K562 (cell line): ENCODE measurements around the gene SEMA3C.

Experiments used
- HMG20B ChIP-seq: fragments of 250-450 bp; sonication (Bioruptor Pico); IDR thresholded peaks from 2 replicates; pipeline ENCODE4 v1.5.0; 2021; ENCODE audit warnings: mild to moderate bottlenecking
- PML ChIP-seq: IDR thresholded peaks from 2 replicates; pipeline ENCODE4 v1.6.1; 2012; ENCODE audit warnings: low read length, inconsistent platforms
- POLR2AphosphoS5 ChIP-seq: IDR thresholded peaks from 2 replicates; pipeline ENCODE4 v1.6.1; 2011; ENCODE audit warnings: mild to moderate bottlenecking, low read depth, low read length, moderate library complexity; ENCODE audit not compliant: control insufficient read depth, insufficient read depth

DNA sequence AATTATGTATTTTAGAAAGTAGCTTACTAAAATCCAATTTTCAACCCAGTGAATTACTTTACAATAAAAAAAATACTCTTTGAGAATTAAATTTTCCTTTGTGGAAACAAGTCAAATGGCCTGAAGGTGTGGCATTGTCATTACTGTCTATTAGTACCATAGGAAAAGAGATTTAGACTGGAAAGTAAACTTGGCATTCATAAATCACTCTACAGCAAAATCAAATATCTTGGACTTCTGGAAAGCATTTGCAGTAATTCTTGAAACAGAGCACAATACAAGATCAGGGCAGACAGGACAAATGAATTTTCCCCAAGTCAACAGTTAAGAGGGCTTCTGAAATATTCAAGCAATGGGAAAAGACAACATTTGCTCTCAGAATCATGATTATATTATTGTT, 28.0 kb upstream of the SEMA3C start:
- TF ChIP-seq POLR2AphosphoS5: no peak
- no peak for TF ChIP-seq PML
- no peak for TF ChIP-seq HMG20B
